ENCODE data around the gene NTN1.

NTN1 gene

GRCh38 chr17:9229160-9229825 is 208.0 kb downstream of the NTN1 start:
- FAIRE-seq: no peak
- no peak for DNase-seq (ENCODE audit: insufficient read length, low spot score)
- TF ChIP-seq POLR2AphosphoS5 (IDR thresholded peaks at IDR 0.05; ENCODE audit: low read depth, low read length) (no peak), TAF1 (IDR thresholded peaks at IDR 0.05; ENCODE audit: low read depth, low read length) (no peak), POU2F2 (IDR thresholded peaks at IDR 0.05; ENCODE audit: low read depth, low read length) (no peak), PAX5 (IDR thresholded peaks at IDR 0.05; ENCODE audit: insufficient read depth, low read length, severe bottlenecking) (no peak), POLR2A (IDR thresholded peaks at IDR 0.05; ENCODE audit: low read depth, low read length) (no peak), SPI1 (IDR thresholded peaks at IDR 0.05; ENCODE audit: low read depth, low read length) (no peak)

- no peak for FAIRE-seq
- no peak for TF ChIP-seq POLR2A (IDR thresholded peaks at IDR 0.05; ENCODE audit: low read depth, low read length)
- no peak for DNase-seq (ENCODE audit: insufficient read length, low spot score)
These were observed 208.5 kb downstream of the NTN1 start for GRCh38 chr17:9229826-9230201.

GRCh38 chr17:9230346-9230745 is 209.0 kb downstream of the NTN1 start:
- TF ChIP-seq POLR2AphosphoS5 (IDR thresholded peaks at IDR 0.05; ENCODE audit: low read depth, low read length) (no peak), POLR2A (IDR thresholded peaks at IDR 0.05; ENCODE audit: low read depth, low read length) (no peak)
- DNase-seq (ENCODE audit: insufficient read length, low spot score): no peak
- no peak for FAIRE-seq

- TF ChIP-seq SPI1 (IDR thresholded peaks at IDR 0.05; ENCODE audit: low read depth, low read length) (no peak), TAF1 (IDR thresholded peaks at IDR 0.05; ENCODE audit: low read depth, low read length) (no peak), POU2F2 (IDR thresholded peaks at IDR 0.05; ENCODE audit: low read depth, low read length) (no peak), POLR2A (IDR thresholded peaks at IDR 0.05; ENCODE audit: low read depth, low read length) (no peak), PAX5 (IDR thresholded peaks at IDR 0.05; ENCODE audit: insufficient read depth, low read length, severe bottlenecking) (no peak), POLR2AphosphoS5 (IDR thresholded peaks at IDR 0.05; ENCODE audit: low read depth, low read length) (no peak)
- FAIRE-seq: no peak
- DNase-seq (ENCODE audit: insufficient read length, low spot score): no peak
These were observed 209.6 kb downstream of the NTN1 start for GRCh38 chr17:9230861-9231260.

- TF ChIP-seq POLR2A (IDR thresholded peaks at IDR 0.05; ENCODE audit: low read depth, low read length): no peak
- no peak for TF ChIP-seq POLR2AphosphoS5 (IDR thresholded peaks at IDR 0.05; ENCODE audit: low read depth, low read length)
- TF ChIP-seq PAX5 (IDR thresholded peaks at IDR 0.05; ENCODE audit: insufficient read depth, low read length, severe bottlenecking): no peak
- no peak for TF ChIP-seq SPI1 (IDR thresholded peaks at IDR 0.05; ENCODE audit: low read depth, low read length)
- TF ChIP-seq POU2F2 (IDR thresholded peaks at IDR 0.05; ENCODE audit: low read depth, low read length): no peak
- TF ChIP-seq TAF1 (IDR thresholded peaks at IDR 0.05; ENCODE audit: low read depth, low read length): no peak
- FAIRE-seq (no peak), DNase-seq (ENCODE audit: insufficient read length, low spot score) (no peak)
These were observed 210.3 kb downstream of the NTN1 start for GRCh38 chr17:9231449-9232154.

GRCh38 chr17:9232155-9232475 is 210.8 kb downstream of the NTN1 start:
- FAIRE-seq (no peak), DNase-seq (ENCODE audit: insufficient read length, low spot score) (no peak)
- no peak for TF ChIP-seq POLR2AphosphoS5 (IDR thresholded peaks at IDR 0.05; ENCODE audit: low read depth, low read length)
- no peak for TF ChIP-seq POLR2A (IDR thresholded peaks at IDR 0.05; ENCODE audit: low read depth, low read length)
- no peak for TF ChIP-seq SPI1 (IDR thresholded peaks at IDR 0.05; ENCODE audit: low read depth, low read length)
- no peak for TF ChIP-seq POU2F2 (IDR thresholded peaks at IDR 0.05; ENCODE audit: low read depth, low read length)
- no peak for TF ChIP-seq PAX5 (IDR thresholded peaks at IDR 0.05; ENCODE audit: insufficient read depth, low read length, severe bottlenecking)
- no peak for TF ChIP-seq TAF1 (IDR thresholded peaks at IDR 0.05; ENCODE audit: low read depth, low read length)

GRCh38 chr17:9232591-9233270 is 211.4 kb downstream of the NTN1 start:
- FAIRE-seq (no peak), DNase-seq (ENCODE audit: insufficient read length, low spot score) (no peak)
- TF ChIP-seq POU2F2 (IDR thresholded peaks at IDR 0.05; ENCODE audit: low read depth, low read length) (no peak), SPI1 (IDR thresholded peaks at IDR 0.05; ENCODE audit: low read depth, low read length) (no peak), POLR2AphosphoS5 (IDR thresholded peaks at IDR 0.05; ENCODE audit: low read depth, low read length) (no peak), POLR2A (IDR thresholded peaks at IDR 0.05; ENCODE audit: low read depth, low read length) (no peak), PAX5 (IDR thresholded peaks at IDR 0.05; ENCODE audit: insufficient read depth, low read length, severe bottlenecking) (no peak)

- TF ChIP-seq POLR2AphosphoS5 (IDR thresholded peaks at IDR 0.05; ENCODE audit: low read depth, low read length): no peak
- no peak for TF ChIP-seq POLR2A (IDR thresholded peaks at IDR 0.05; ENCODE audit: low read depth, low read length)
- no peak for TF ChIP-seq POU2F2 (IDR thresholded peaks at IDR 0.05; ENCODE audit: low read depth, low read length)
- no peak for TF ChIP-seq PAX5 (IDR thresholded peaks at IDR 0.05; ENCODE audit: insufficient read depth, low read length, severe bottlenecking)
- no peak for DNase-seq (ENCODE audit: insufficient read length, low spot score)
- FAIRE-seq: no peak
These were observed 211.9 kb downstream of the NTN1 start for GRCh38 chr17:9233271-9233599.

- DNase-seq (ENCODE audit: insufficient read length, low spot score): no peak
- TF ChIP-seq SPI1 (IDR thresholded peaks at IDR 0.05; ENCODE audit: low read depth, low read length) (no peak), POLR2A (IDR thresholded peaks at IDR 0.05; ENCODE audit: low read depth, low read length) (no peak)
- FAIRE-seq: no peak
These were observed 212.5 kb downstream of the NTN1 start for GRCh38 chr17:9233761-9234160.

GRCh38 chr17:9234389-9234945 is 213.2 kb downstream of the NTN1 start:
- DNase-seq (ENCODE audit: insufficient read length, low spot score): no peak
- FAIRE-seq: no peak
- TF ChIP-seq POLR2A (IDR thresholded peaks at IDR 0.05; ENCODE audit: low read depth, low read length): no peak
